ENCODE data around the gene IRF8. TPM values are rescaled to one million over a fixed set of nuclear protein-coding genes. Genes with fewer than 3 reads are reported as not detected.
A peak's percentile ranks its signal among the peaks of the same experiment; 100 is the strongest.

The IRF8 gene
- total RNA-seq, 2 donors from 2014 or later = 6.2 to 8.2 TPM

DNA sequence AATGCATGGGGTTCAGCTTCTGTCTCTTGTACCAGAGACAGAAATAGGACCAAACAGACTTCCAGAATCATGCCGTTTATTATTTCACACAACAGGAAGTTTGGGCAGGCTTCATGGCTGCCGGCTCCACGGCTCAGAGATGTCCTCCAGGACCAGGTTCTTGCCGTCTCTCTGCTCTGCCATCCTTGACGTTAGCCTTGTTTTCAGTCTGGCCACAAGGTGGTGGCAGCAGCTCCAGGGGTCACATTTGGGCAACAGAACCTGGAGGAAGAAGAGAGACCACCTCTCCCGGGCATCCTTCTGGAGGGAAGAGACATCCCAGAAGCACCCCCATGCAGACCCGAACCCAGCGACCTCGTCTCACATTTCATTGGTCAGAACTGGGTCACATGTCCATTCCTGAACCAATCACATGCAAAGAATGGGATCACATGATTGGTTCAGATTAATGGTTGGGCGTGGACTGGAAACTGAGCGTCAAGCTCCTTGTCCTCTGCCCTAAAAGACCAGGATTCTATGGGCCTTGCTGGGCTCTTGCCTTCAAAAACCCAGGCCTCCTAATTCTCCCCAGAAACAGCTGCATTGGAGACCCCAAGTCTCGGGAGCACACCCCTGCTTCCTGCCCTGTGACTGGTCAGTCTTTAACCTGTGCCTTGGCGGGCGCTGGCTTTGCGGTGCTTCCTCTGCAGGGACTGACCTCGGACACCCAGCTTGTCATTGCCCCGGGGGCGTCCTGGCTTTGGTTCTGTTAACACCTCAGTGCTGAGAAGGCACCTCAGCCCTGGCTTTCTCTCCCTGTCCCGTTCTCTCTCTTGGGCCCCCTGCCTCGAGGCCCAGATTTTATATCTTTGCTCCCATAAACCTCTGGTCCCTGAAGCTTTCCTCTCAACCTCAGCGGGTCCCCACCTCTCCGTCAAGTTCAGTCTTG, 63.3 kb downstream of the IRF8 start:
- Histone ChIP-seq H3K36me3 (replicated peaks in 1 of 2; ENCODE audit: insufficient read depth in 1 of 2, low read depth in 2 of 2) (no peaks in the 10 kb centered on the region), H3K27ac (no peak overlapping the region), H3K4me1 (no peaks in the 10 kb centered on the region), H3K27me3 (no peaks in the 10 kb centered on the region), H3K4me3 (no peak overlapping the region), H3K9me3 (no peaks in the 10 kb centered on the region)
- 71 to 74% methylated on average over 19 to 22 of the region's 22 CpGs for WGBS, 2 donors
- no peak for ATAC-seq
- TF ChIP-seq, protein P1, sequence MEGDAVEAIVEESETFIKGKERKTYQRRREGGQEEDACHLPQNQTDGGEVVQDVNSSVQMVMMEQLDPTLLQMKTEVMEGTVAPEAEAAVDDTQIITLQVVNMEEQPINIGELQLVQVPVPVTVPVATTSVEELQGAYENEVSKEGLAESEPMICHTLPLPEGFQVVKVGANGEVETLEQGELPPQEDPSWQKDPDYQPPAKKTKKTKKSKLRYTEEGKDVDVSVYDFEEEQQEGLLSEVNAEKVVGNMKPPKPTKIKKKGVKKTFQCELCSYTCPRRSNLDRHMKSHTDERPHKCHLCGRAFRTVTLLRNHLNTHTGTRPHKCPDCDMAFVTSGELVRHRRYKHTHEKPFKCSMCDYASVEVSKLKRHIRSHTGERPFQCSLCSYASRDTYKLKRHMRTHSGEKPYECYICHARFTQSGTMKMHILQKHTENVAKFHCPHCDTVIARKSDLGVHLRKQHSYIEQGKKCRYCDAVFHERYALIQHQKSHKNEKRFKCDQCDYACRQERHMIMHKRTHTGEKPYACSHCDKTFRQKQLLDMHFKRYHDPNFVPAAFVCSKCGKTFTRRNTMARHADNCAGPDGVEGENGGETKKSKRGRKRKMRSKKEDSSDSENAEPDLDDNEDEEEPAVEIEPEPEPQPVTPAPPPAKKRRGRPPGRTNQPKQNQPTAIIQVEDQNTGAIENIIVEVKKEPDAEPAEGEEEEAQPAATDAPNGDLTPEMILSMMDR (IDR thresholded peaks at IDR 0.05) = no peak
- no peak for TF ChIP-seq POLR2A (IDR thresholded peaks at IDR 0.05)
- no peak for DNase-seq
- intact Hi-C loops (cut with DNase I) = no loop called here

DNA sequence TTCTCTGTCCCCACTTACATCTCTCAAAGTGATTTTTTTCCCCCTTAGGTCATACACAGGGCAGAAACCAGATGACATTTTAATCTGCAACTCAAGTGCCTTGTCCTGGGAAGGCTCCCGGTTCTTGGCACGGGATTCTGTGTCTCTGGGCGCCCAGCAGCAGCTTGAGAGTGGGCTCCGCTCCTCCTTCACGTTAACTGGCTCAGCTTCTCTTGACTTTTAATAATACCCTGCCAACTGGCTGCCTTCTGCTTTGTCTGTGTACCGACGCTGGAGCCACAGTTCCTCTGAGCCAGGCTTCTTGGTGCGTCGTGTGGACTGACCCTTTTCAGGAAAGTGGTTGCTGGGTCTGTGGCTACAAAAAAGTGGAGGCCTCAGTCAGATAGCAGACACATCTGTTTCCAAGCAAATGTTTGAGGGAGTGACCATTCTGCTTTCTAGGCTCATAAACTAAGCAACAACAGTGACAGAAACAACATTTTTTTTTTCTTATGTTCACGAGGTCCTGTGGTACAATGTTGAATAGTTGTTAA, 64.9 kb downstream of the IRF8 start:
- Histone ChIP-seq H3K9me3 (no peaks in the 10 kb centered on the region), H3K4me1 (no peaks in the 10 kb centered on the region), H3K4me3 (no peak overlapping the region), H3K36me3 (replicated peaks in 1 of 2; ENCODE audit: insufficient read depth in 1 of 2, low read depth in 2 of 2) (no peaks in the 10 kb centered on the region), H3K27me3 (no peaks in the 10 kb centered on the region), H3K27ac (no peak overlapping the region)
- intact Hi-C loops (cut with DNase I) = no loop called here
- no peak for ATAC-seq
- WGBS, 2 donors = 42 to 49% methylated on average over 10 of the region's 10 CpGs
- TF ChIP-seq, protein P1 (IDR thresholded peaks at IDR 0.05) = no peak
- no peak for TF ChIP-seq POLR2A (IDR thresholded peaks at IDR 0.05)
- DNase-seq = peak in 1 of 4 donors; percentile 30

DNA sequence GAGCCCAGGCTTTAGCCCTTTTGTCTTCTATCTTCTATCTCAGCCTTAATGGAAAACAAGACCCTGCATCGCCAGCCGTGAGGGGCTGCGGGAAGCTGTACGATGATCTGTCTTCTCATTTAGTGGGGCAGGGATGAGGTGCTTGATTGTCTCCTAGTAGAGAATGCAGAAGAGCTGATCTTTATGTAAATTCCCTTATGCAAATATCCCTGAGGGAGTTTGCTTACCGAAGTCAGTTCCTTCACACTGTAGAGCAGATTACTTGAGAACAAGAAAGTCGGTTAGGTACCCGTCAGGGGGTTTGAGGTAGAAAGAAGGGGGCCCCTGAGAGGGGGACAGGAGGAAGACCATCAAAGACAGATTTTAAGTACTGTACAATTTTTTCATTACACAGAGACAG, 66.2 kb downstream of the IRF8 start:
- no peak for DNase-seq
- no peaks in the 10 kb centered on the region for H3K27me3 ChIP-seq
- H3K27ac ChIP-seq = no peak overlapping the region
- 78 to 80% methylated on average over 7 of the region's 7 CpGs for WGBS, 2 donors
- no peaks in the 10 kb centered on the region for H3K4me1 ChIP-seq
- H3K36me3 ChIP-seq (replicated peaks in 1 of 2; ENCODE audit: insufficient read depth in 1 of 2, low read depth in 2 of 2) = no peaks in the 10 kb centered on the region
- no peak for ATAC-seq
- no peaks in the 10 kb centered on the region for H3K9me3 ChIP-seq
- no peak for TF ChIP-seq POLR2A (IDR thresholded peaks at IDR 0.05)
- TF ChIP-seq, protein P1 (IDR thresholded peaks at IDR 0.05) = no peak
- no peak overlapping the region for H3K4me3 ChIP-seq
- intact Hi-C loops (cut with DNase I) = no loop called here

DNA sequence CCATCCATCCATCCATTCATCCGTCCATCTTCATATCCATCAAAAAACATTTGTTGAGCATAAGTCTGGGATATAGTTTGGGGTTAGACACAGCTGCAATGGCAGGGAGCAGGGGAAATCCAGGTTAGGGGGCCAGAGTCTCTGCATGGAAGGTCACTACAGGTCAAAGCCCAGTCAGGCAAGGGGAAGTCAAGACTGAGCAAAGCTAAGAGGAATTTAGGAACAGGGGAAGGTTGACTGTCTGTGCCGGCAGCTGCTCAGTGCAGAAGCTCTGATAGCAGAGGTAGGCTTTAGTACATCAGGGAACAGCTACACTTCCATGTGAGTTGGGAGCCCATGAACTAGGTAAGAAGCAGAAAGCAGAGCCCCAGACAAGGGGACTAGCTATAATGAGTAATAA, 68.1 kb downstream of the IRF8 start:
- H3K36me3 ChIP-seq (replicated peaks in 1 of 2; ENCODE audit: insufficient read depth in 1 of 2, low read depth in 2 of 2) = no peaks in the 10 kb centered on the region
- WGBS, 2 donors = 42 to 75% methylated on average over 2 of the region's 2 CpGs
- no peak for TF ChIP-seq POLR2A (IDR thresholded peaks at IDR 0.05)
- TF ChIP-seq, protein P1 (IDR thresholded peaks at IDR 0.05) = no peak
- intact Hi-C loops (cut with DNase I) = no loop called here
- H3K4me1 ChIP-seq = no peaks in the 10 kb centered on the region
- ATAC-seq (no peak), DNase-seq (no peak)
- no peaks in the 10 kb centered on the region for H3K27me3 ChIP-seq
- no peak overlapping the region for H3K4me3 ChIP-seq
- no peaks in the 10 kb centered on the region for H3K9me3 ChIP-seq
- no peak overlapping the region for H3K27ac ChIP-seq
